ENCODE data around the gene CHMP2A.

CHMP2A gene

GRCh38 chr19:58554494-58555368 lies at the start of gene CHMP2A:
TSS of gene CHMP2A (minus strand) at chr19:58555105. CDS start at chr19:58554212, 893 bp downstream.
- peak; percentile 94 for DNase-seq (ENCODE audit: low spot score)

GRCh38 chr19:58586133-58586765 lies 31.3 kb upstream of the CHMP2A start:
- no peak for TF ChIP-seq CTCF (IDR thresholded peaks at IDR 0.05; ENCODE audit: extremely low read depth, missing control alignments)
- no peak for DNase-seq (ENCODE audit: low spot score)

More at GRCh38 chr19:58554494-58555368, at the start of gene CHMP2A:
- no peak for TF ChIP-seq CTCF (IDR thresholded peaks at IDR 0.05; ENCODE audit: extremely low read depth, missing control alignments)

GRCh38 chr19:58585442-58586132 lies 30.7 kb upstream of the CHMP2A start:
- no peak for TF ChIP-seq CTCF (IDR thresholded peaks at IDR 0.05; ENCODE audit: extremely low read depth, missing control alignments)
- DNase-seq (ENCODE audit: low spot score): no peak

GRCh38 chr19:58584498-58585441 lies 29.9 kb upstream of the CHMP2A start:
- TF ChIP-seq CTCF (IDR thresholded peaks at IDR 0.05; ENCODE audit: extremely low read depth, missing control alignments): no peak
- no peak for DNase-seq (ENCODE audit: low spot score)

GRCh38 chr19:58582985-58583384 lies 28.1 kb upstream of the CHMP2A start:
- DNase-seq (ENCODE audit: low spot score): no peak
- TF ChIP-seq CTCF (IDR thresholded peaks at IDR 0.05; ENCODE audit: extremely low read depth, missing control alignments): no peak

- DNase-seq (ENCODE audit: low spot score): peak; percentile 88
- peak; percentile 99 for TF ChIP-seq CTCF (IDR thresholded peaks at IDR 0.05; ENCODE audit: extremely low read depth, missing control alignments)
These were observed 26.6 kb upstream of the CHMP2A start for GRCh38 chr19:58581227-58582141.

Measured in GM20000 (cell line).